GM18498 (cell line): ENCODE results near the gene OR13H1.
"Not testable (repeated sequence)": the region's sequence is repeated elsewhere in the genome, so short reads cannot be mapped to it uniquely, and the experiment has no call there.

ENCODE experiments used
- ATAC-seq: cut with Tn5 transposase; IDR thresholded peaks from one replicate; pipeline ENCODE4 v1.9.1; 2021; ENCODE audit warnings: mild to moderate bottlenecking, moderate library complexity; ENCODE audit not compliant: unreplicated experiment

Gene OR13H1, protein sequence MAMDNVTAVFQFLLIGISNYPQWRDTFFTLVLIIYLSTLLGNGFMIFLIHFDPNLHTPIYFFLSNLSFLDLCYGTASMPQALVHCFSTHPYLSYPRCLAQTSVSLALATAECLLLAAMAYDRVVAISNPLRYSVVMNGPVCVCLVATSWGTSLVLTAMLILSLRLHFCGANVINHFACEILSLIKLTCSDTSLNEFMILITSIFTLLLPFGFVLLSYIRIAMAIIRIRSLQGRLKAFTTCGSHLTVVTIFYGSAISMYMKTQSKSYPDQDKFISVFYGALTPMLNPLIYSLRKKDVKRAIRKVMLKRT

DNA sequence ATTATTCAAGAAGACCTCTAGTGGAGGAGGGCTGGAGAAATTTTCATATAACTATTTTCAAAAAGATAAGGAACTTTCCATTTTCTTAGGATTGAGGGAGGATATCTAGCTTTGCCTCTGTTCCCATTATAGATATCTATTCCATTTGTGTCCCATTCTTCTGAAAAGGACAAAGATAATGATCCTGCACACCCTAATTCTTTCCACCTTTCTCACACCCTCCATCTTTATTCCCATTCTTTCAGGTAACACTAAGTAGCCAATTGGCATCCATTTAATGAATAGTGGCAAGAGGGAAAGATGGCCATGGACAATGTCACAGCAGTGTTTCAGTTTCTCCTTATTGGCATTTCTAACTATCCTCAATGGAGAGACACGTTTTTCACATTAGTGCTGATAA is at the start of gene OR13H1:
OR13H1 (plus strand) TSS at position 301 of the 400 bp plus-strand sequence; CDS start at position 301, 0 bp downstream.
- no peak for ATAC-seq

GRCh38 chrX:131501556-131501955 is 42.3 kb upstream of the OR13H1 start:
- ATAC-seq, result not testable (repeated sequence)

GRCh38 chrX:131513159-131513914 is 30.5 kb upstream of the OR13H1 start:
- ATAC-seq, result no peak

- no peak for ATAC-seq
Observed at GRCh38 chrX:131521824-131522223, 22.1 kb upstream of the OR13H1 start.

DNA sequence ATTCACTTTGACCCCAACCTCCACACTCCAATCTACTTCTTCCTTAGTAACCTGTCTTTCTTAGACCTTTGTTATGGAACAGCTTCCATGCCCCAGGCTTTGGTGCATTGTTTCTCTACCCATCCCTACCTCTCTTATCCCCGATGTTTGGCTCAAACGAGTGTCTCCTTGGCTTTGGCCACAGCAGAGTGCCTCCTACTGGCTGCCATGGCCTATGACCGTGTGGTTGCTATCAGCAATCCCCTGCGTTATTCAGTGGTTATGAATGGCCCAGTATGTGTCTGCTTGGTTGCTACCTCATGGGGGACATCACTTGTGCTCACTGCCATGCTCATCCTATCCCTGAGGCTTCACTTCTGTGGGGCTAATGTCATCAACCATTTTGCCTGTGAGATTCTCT is 344 bp downstream of the OR13H1 start:
- ATAC-seq, result no peak

- no peak for ATAC-seq
Observed at GRCh38 chrX:131549011-131549410, 5.1 kb downstream of the OR13H1 start.

DNA sequence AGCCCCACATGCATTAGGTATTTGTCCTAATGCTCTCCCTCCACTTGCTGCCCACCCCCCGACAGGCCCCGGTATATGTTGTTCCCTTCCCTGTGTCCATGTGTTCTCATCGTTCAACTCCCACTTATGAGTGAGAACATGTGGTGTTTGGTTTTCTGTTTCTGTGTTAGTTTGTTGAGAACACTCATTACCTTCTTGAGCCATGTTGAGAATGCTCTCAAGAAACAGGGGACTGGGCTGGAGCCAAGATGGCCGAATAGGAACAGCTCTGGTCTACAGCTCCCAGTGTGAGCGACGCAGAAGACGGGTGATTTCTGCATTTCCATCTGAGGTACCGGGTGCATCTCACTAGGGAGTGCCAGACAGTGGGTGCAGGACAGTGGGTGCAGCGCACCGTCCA is 8.6 kb downstream of the OR13H1 start:
- ATAC-seq, result not testable (repeated sequence)

- no peak for ATAC-seq
Observed at GRCh38 chrX:131558562-131558961, 14.7 kb downstream of the OR13H1 start.

- ATAC-seq, result no peak
Observed at GRCh38 chrX:131564553-131565229, 20.8 kb downstream of the OR13H1 start.

DNA sequence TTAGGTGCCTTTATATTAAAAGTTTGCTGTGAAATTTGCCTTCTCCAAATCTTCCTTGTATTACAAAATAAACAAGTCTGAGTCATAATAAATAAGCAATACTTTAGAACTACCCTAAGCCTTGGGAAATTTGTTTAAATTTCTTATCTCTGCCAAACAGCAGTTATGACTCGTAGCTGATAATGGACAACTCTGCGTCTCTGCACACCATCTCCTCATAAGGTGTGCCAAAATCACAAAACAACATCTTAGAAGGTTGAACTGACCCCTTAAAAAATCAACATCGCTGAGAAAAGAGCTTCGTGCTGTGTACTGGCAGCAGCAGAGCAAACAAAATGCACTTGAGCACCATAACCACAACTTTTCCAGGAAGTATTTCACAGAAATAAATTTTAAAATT is 22.0 kb downstream of the OR13H1 start:
- no peak for ATAC-seq

DNA sequence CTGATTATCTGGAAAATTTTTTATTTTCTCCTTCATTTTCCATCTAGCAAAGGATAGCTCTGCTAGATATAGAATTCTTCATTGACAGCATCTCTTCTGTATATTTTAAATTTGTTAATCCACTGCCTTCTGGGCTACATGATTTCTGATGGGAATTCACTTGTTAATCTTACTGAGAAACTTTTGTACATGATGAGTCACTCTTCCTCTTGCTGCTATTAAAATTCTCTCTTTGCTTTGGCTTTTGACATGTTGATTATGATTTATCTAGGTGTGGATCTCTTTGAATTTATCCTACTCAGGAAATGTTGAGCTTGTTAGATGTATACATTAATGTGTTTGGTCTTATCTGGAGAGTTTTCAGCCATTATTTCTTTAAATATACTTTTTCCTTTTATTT is 27.5 kb downstream of the OR13H1 start:
- no peak for ATAC-seq

- no peak for ATAC-seq
Observed at GRCh38 chrX:131572372-131573014, 28.6 kb downstream of the OR13H1 start.

DNA sequence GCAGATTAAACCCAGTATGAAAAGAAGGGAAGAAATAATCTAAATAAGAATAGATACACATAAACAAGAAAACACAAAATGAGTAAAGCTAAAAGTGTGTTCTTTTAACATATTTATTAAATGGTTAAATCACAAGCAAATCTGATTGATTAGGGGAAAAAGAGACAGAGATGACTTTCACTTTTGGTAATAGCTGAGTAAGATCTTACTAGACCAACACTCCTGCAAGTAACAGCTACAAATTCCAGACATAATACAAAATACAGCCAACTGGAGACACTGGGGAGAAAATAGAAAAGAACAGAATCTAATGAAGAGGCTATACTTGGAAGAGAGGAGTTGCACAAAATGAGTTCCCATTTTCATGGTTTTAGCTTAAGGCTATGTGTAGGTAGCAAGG is 33.5 kb downstream of the OR13H1 start:
- no peak for ATAC-seq

GRCh38 chrX:131577999-131578734 is 34.3 kb downstream of the OR13H1 start:
- ATAC-seq, result no peak

DNA sequence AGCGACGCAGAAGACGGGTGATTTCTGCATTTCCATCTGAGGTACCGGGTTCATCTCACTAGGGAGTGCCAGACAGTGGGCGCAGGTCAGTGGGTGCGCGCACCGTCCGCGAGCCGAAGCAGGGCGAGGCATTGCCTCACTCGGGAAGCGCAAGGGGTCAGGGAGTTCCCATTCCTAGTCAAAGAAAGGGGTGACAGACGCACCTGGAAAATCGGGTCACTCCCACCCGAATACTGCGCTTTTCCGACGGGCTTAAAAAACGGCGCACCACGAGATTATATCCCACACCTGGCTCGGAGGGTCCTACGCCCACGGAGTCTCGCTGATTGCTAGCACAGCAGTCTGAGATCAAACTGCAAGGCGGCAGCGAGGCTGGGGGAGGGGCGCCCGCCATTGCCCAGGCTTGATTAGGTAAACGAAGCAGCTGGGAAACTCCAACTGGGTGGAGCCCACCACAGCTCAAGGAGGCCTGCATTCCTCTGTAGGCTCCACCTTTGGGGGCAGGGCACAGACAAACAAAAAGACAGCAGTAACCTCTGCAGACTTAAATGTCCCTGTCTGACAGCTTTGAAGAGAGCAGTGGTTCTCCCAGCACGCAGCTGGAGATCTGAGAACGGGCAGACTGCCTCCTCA is 35.0 kb downstream of the OR13H1 start:
- not testable (repeated sequence) for ATAC-seq

- no peak for ATAC-seq
Observed at GRCh38 chrX:131588995-131589394, 45.1 kb downstream of the OR13H1 start.
